Common myeloid progenitor, CD34-positive (primary cell): ENCODE data around the gene ACHE.

Source experiments
- CTCF ChIA-PET: fragments of 350-600 bp; sonication (Branson Sonifier 250); formaldehyde crosslinking; loops from one replicate; lab custom pipeline; 2021; ENCODE audit warnings: antibody characterized with exemption; lab: Charles Lee
- POLR2A ChIA-PET: fragments of 350-600 bp; sonication (Branson Sonifier 250); formaldehyde crosslinking; loops from one replicate; lab custom pipeline; 2021; ENCODE audit warnings: antibody characterized with exemption; lab: Charles Lee
- DNase-seq, 3 donors: peaks; one replicate each; pipeline versions ENCODE4 v3.0.0 to v3.0.0-alpha.2; 2013
- H3K27ac ChIP-seq, 2 experiments: 1 replicate in 1 of 2; 2 replicates in 1 of 2; pipeline ENCODE4 v1.7.0; 2013; ENCODE audit warnings: inconsistent platforms in 2 of 2, low read length in 2 of 2, mild to moderate bottlenecking in 2 of 2, low read depth in 1 of 2, moderate library complexity in 1 of 2; ENCODE audit not compliant: severe bottlenecking in 2 of 2, insufficient read depth in 1 of 2, poor library complexity in 1 of 2
- H3K27me3 ChIP-seq, 5 experiments: replicated peaks in 2 of 5; 1 replicate in 3 of 5; 2 replicates in 2 of 5; pipeline versions ENCODE4 v1.6.1 to v1.7.0; 2013; ENCODE audit warnings: low read length in 4 of 5, mild to moderate bottlenecking in 2 of 5, moderate library complexity in 2 of 5, inconsistent platforms in 1 of 5; ENCODE audit not compliant: insufficient read depth in 5 of 5, control insufficient read depth in 4 of 5
- H3K36me3 ChIP-seq, 4 experiments: 1 replicate in 2 of 4; 2 replicates in 2 of 4; pipeline versions ENCODE4 v1.6.1 to v1.7.0; 2013; ENCODE audit warnings: low read length in 3 of 4, control low read depth in 1 of 4, mild to moderate bottlenecking in 1 of 4; ENCODE audit not compliant: control insufficient read depth in 4 of 4, insufficient read depth in 4 of 4
- H3K4me1 ChIP-seq, 4 experiments: 1 replicate in 3 of 4; 2 replicates in 1 of 4; pipeline versions ENCODE4 v1.6.1 to v1.7.1; 2013; ENCODE audit warnings: low read length in 3 of 4, mild to moderate bottlenecking in 3 of 4, control low read depth in 1 of 4, inconsistent platforms in 1 of 4, moderate library complexity in 1 of 4; ENCODE audit not compliant: control insufficient read depth in 4 of 4, insufficient read depth in 4 of 4; ENCODE audit errors: control extremely low read depth in 1 of 4
- H3K4me3 ChIP-seq, 7 experiments: 1 replicate in 4 of 7; 2 replicates in 3 of 7; pipeline versions ENCODE4 v1.5.1 to v1.7.0; 2013; ENCODE audit warnings: mild to moderate bottlenecking in 7 of 7, low read length in 6 of 7, moderate library complexity in 6 of 7, inconsistent platforms in 2 of 7, low read depth in 2 of 7, control low read depth in 1 of 7; ENCODE audit not compliant: insufficient read depth in 4 of 7, control insufficient read depth in 1 of 7; ENCODE audit errors: extremely low read depth in 1 of 7
- H3K9me3 ChIP-seq, 5 experiments: 1 replicate in 4 of 5; 2 replicates in 1 of 5; pipeline versions ENCODE4 v1.6.1 to v1.7.1; 2013; ENCODE audit warnings: low read length in 4 of 5, mild to moderate bottlenecking in 2 of 5, inconsistent platforms in 1 of 5, low read depth in 1 of 5, moderate library complexity in 1 of 5; ENCODE audit not compliant: control insufficient read depth in 4 of 5, insufficient read depth in 2 of 5; ENCODE audit errors: control extremely low read depth in 1 of 5
- WGBS: methylation state at CpG from one replicate; pipeline ENCODE4 v1.1.5; 2013; ENCODE audit not compliant: insufficient coverage; 5-methylcytosine and 5-hydroxymethylcytosine counted together

The ACHE gene

DNA sequence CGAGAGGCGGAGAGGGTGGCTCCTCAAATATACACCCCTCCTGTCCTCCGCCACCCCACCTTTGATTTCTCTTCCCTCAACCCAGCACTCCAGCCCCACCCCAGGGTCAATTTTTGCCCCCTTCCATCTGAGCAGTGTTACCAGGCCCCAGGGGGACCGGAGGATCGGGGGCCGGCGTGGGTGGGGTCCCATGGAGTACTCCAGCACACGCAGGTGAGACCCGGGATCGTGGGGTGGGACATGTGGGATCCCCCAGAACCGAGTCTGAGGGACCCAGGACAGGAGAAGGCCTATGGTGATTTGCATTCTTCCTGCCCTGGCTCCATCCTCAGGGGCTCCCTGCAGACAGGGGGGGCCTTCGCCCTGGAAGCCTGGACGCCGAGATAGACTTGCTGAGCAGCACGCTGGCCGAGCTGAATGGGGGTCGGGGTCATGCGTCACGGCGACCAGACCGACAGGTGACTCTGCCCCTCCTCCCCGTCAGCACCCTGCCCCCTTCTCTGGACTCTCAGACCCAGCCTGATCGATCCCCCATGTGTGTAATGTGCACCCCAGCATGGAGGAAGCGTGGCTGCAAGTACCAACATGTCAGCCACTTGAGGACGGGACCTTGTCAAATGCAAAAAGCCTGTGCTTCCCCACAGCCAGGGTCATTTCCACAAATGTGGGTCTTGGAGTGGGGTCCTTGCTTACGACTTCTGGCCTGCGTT is 27.8 kb downstream of the ACHE start:
- H3K27ac ChIP-seq: peak overlapping the region; percentile 84 to 91
- peaks cover 0 to 63% (median 37%) of the 10 kb centered on the region in 4 experiments for H3K4me1 ChIP-seq
- DNase-seq: no peak
- WGBS: 35% methylated on average over 24 of the region's 27 CpGs
- no peaks in the 10 kb centered on the region for H3K9me3 ChIP-seq
- H3K36me3 ChIP-seq: peaks cover 3 to 30% (median 16%) of the 10 kb centered on the region in 4 experiments
- ChIA-PET POLR2A (no interaction called here), CTCF (no interaction called here)
- no peaks in the 10 kb centered on the region for H3K27me3 ChIP-seq
- H3K4me3 ChIP-seq: peak overlapping the region; percentile 45 to 88 (median 77)

DNA sequence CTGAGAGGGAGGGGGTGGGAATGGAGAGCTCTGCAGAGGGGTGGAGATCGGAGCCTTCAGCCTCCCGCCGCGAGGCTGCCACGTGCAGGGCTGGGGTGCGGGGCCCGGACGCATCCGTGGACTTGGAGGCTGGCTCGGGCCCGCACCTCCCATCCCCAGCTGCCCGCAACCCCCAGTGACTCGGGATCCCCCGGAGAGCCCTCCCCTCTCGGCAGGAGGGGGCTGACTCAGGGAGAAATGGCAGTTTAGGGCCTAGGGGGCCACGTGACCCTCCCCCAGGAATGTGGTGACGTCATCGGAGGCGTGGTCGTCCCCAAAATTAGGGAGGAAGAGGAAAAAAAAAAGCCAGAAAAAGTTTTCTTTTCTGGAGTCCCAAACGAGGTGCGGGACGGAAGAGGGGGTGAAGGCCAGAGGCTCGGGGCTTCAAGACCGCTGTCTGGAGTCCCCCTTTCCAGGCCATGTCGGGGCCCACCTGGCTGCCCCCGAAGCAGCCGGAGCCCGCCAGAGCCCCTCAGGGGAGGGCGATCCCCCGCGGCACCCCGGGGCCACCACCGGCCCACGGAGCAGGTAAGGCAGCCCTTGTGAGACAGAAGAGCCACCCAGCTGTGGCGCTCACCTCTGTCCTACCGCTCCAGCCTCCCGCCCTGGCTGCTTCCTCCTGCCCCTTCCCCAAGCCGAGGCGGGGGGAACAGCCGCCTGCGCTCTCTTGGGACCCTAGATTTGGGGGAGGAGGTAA is 28.5 kb downstream of the ACHE start, which contains the start of gene TRIP6:
TSS of gene TRIP6 (plus strand) at position 348 of the 736 bp plus-strand sequence. CDS start at position 459, 111 bp downstream.
- Histone ChIP-seq H3K27ac (peak within 1 kb of the TSS; percentile 84 to 91), H3K9me3 (no peaks in the 10 kb centered on the region), H3K4me3 (peak within 1 kb of the TSS; percentile 45 to 88 (median 77)), H3K36me3 (peaks cover 7 to 29% (median 13%) of the 10 kb centered on the region in 4 experiments), H3K27me3 (no peaks in the 10 kb centered on the region), H3K4me1 (peaks cover 0 to 70% (median 41%) of the 10 kb centered on the region in 4 experiments)
- DNase-seq: peak; percentile 75 to 91 (median 84)
- POLR2A ChIA-PET: interaction anchor here (0.6 kb wide), 1 partner anchor 268 kb away, joined by 5 read pairs; no protein-coding TSS in a partner anchor
- CTCF ChIA-PET: interaction anchor here (0.7 kb wide), 1 partner anchor 15 kb away, joined by 3 read pairs; the partner anchor contains the start of gene SLC12A9
- 0% methylated on average over 21 of the region's 42 CpGs for WGBS

DNA sequence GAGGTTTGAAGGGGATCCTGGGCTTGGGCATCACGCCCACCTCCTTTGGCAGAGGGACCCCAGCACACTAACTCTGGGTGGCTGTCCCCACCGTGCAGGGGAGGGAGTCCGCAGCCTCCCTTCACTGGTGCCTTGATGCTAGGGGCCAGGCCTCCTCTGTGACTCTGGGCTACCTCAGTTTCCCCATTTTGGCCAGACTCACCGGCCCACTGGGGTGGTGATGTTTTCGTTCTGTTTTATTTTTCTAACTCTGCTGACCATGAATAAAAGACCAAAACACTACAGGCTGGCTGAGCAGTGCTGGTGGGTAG is 29.0 kb downstream of the ACHE start:
- H3K27ac ChIP-seq: peak overlapping the region in 1 of 2 experiments; percentile 91
- no peak for DNase-seq
- peak overlapping the region in 5 of 7 experiments; percentile 64 to 88 (median 85) for H3K4me3 ChIP-seq
- peaks cover 7 to 27% (median 11%) of the 10 kb centered on the region in 4 experiments for H3K36me3 ChIP-seq
- peaks cover 0 to 73% (median 43%) of the 10 kb centered on the region in 4 experiments for H3K4me1 ChIP-seq
- no peaks in the 10 kb centered on the region for H3K9me3 ChIP-seq
- 53% methylated on average over 3 of the region's 5 CpGs for WGBS
- ChIA-PET CTCF (interaction anchor here (0.7 kb wide), 1 partner anchor 14 kb away, joined by 3 read pairs; the partner anchor contains the start of gene SLC12A9), POLR2A (interaction anchor here (0.6 kb wide), 1 partner anchor 269 kb away, joined by 5 read pairs; no protein-coding TSS in a partner anchor)
- no peaks in the 10 kb centered on the region for H3K27me3 ChIP-seq

DNA sequence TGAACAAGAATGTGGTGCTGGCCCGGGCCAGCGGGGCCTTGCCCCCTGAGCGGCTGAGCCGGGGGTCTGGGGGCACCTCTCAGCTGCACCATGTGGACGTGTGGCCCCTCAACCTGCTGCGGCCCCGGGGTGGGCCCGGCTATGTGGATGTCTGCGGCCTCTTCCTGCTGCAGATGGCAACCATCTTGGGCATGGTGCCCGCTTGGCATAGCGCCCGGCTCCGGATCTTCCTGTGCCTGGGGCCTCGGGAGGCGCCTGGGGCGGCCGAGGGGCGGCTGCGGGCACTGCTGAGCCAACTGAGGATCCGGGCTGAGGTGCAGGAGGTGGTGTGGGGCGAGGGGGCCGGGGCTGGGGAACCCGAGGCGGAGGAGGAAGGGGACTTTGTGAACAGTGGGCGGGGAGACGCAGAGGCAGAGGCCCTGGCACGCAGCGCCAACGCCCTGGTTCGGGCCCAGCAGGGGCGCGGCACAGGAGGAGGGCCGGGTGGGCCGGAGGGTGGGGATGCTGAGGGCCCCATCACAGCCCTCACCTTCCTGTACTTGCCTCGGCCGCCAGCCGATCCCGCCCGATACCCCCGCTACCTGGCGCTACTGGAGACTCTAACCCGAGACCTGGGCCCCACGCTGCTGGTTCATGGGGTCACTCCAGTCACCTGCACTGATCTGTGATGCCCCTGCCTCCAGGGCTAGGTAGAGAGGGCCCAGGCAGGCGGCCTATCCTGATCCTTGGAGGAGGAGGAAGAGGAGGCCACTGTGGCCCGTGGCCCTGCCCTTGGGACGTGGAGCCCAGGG is 29.6 kb downstream of the ACHE start:
- CTCF ChIA-PET: no interaction called here
- Histone ChIP-seq H3K4me1 (peaks cover 0 to 75% (median 43%) of the 10 kb centered on the region in 4 experiments), H3K4me3 (peak overlapping the region in 4 of 7 experiments; percentile 64 to 87 (median 81)), H3K9me3 (no peaks in the 10 kb centered on the region), H3K27ac (peak overlapping the region in 1 of 2 experiments; percentile 91), H3K27me3 (no peaks in the 10 kb centered on the region), H3K36me3 (peaks cover 7 to 25% (median 13%) of the 10 kb centered on the region in 4 experiments)
- 4% methylated on average over 33 of the region's 46 CpGs for WGBS
- POLR2A ChIA-PET: interaction anchor here (0.6 kb wide), 1 partner anchor 269 kb away, joined by 5 read pairs; no protein-coding TSS in a partner anchor
- DNase-seq: peak; percentile 78 to 91 (median 88)

DNA sequence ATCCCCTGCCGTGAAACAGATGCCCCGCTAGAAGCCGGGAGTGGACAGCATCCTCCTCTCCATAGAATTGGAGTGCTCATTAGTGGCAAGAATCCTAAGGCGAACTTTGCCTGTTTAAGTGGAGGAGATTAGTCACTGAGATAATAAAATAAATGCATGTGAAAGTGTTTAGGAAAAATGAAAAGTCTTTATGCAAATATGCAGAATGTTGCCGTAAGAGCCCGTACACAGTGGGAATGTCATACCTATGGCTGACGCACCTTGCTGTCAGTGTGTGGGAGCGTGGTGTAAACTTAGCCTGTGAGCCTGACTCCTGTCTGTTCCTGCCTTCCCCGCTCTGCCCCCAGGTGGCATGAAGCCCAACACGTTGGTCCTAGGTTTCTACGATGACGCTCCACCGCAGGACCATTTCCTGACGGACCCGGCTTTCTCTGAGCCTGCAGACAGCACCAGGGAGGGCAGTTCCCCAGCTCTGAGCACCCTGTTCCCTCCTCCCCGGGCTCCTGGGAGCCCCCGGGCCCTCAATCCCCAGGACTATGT is 30.2 kb downstream of the ACHE start:
- ChIA-PET POLR2A (interaction anchor here (0.6 kb wide), 1 partner anchor 188 kb away, joined by 4 read pairs; no protein-coding TSS in a partner anchor), CTCF (interaction anchor here (0.6 to 1.2 kb wide), 3 partner anchors 9 to 22 kb away, joined by 3 to 4 read pairs (median 3); partner anchors contain the start of gene SRRT)
- H3K9me3 ChIP-seq: no peaks in the 10 kb centered on the region
- H3K4me3 ChIP-seq: peak overlapping the region in 2 of 7 experiments; percentile 77 to 85
- H3K27me3 ChIP-seq: no peaks in the 10 kb centered on the region
- peaks cover 0 to 75% (median 43%) of the 10 kb centered on the region in 4 experiments for H3K4me1 ChIP-seq
- H3K36me3 ChIP-seq: peaks cover 7 to 26% (median 16%) of the 10 kb centered on the region in 4 experiments
- peak in 2 of 3 donors; percentile 40 to 46 for DNase-seq
- no peak overlapping the region for H3K27ac ChIP-seq
- WGBS: 31% methylated on average over 17 of the region's 17 CpGs

DNA sequence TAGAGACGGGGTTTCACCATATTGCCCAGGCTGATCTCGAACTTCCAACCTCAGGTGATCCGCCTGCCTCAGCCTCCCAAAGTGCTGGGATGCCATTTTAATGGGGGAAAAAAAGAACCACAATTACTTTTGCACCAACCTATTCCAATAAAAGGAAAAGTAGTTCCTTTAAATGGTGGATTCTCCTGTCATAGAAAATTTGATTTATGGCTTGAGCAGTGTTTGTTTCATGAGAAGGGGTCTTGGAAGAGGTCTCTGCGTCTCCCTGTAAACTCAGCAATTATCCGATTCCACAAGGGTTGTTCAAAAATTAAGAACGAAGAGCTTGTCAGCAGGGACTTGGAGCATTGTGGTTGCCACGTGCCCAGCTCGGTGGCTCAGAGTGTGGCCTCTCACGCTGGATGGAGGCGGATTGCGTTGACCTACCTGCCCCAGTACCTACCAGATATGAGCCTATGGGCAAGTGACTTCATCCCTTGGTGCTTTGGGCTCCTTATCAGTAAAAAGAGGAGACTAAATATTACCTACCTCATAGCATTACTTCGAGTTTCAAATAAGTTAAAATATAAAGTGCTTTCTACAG is 31.3 kb downstream of the ACHE start:
- H3K36me3 ChIP-seq: peaks cover 7 to 29% (median 23%) of the 10 kb centered on the region in 4 experiments
- no peaks in the 10 kb centered on the region for H3K27me3 ChIP-seq
- CTCF ChIA-PET: interaction anchor here (0.9 to 1.5 kb wide), 3 partner anchors 8 to 12 kb away, joined by 3 to 7 read pairs (median 4); partner anchors contain the start of genes SLC12A9 and SRRT
- H3K27ac ChIP-seq: no peak overlapping the region
- H3K4me3 ChIP-seq: no peak overlapping the region
- POLR2A ChIA-PET: interaction anchor here (0.5 to 1.0 kb wide), 3 partner anchors 10 to 47 kb away, joined by 3 read pairs; partner anchors contain the start of gene SRRT
- peaks cover 0 to 75% (median 43%) of the 10 kb centered on the region in 4 experiments for H3K4me1 ChIP-seq
- 82% methylated on average over 9 of the region's 12 CpGs for WGBS
- H3K9me3 ChIP-seq: no peaks in the 10 kb centered on the region
- peak in 1 of 3 donors; percentile 8 for DNase-seq
